Caco-2 (cell line): ENCODE data around the gene NOTUM. TPM values are rescaled to one million over a fixed set of nuclear protein-coding genes. Genes with fewer than 3 reads are reported as not detected.

ENCODE experiments used
- BruUV-seq: library from RNA; stranded (reverse); fragments of 400-500 nt; replicated peaks from 2 replicates; lab custom pipeline; 2021; lab: Mats Ljungman, UMichigan
- CTCF ChIA-PET: fragments of 300-600 bp; sonication (Branson Sonifier 250); formaldehyde crosslinking; loops from one replicate; lab custom pipeline; 2022; ENCODE audit warnings: antibody characterized with exemption; lab: Charles Lee
- POLR2A ChIA-PET: fragments of 300-600 bp; sonication (Branson Sonifier 250); formaldehyde crosslinking; loops from one replicate; lab custom pipeline; 2022; ENCODE audit warnings: antibody characterized with exemption; lab: Charles Lee
- DNase-seq, 2 experiments: peaks; one replicate each; pipeline versions ENCODE4 v3.0.0 to v3.0.0-alpha.2; 2020 to 2022
- H3K27me3 ChIP-seq: replicated peaks from 2 replicates; pipeline ENCODE4 v1.6.0; 2011; ENCODE audit warnings: low read length; ENCODE audit not compliant: control insufficient read depth, insufficient read depth
- H3K36me3 ChIP-seq: 2 replicates; pipeline ENCODE4 v1.5.1; 2011; ENCODE audit warnings: low read length; ENCODE audit not compliant: control insufficient read depth, insufficient read depth
- H3K4me1 ChIP-seq: fragments of 250-450 bp; sonication (Bioruptor Pico); 2 replicates; pipeline ENCODE4 v1.5.1; 2020; ENCODE audit warnings: mild to moderate bottlenecking
- H3K4me3 ChIP-seq: 2 replicates; pipeline ENCODE4 v1.5.1; 2011; ENCODE audit warnings: low read depth, mild to moderate bottlenecking, control low read depth, low read length
- H3K9me3 ChIP-seq: fragments of 250-450 bp; sonication (Bioruptor Pico); 2 replicates; pipeline ENCODE4 v1.5.1; 2020; ENCODE audit warnings: mild to moderate bottlenecking, moderate library complexity
- H3K27ac Mint-ChIP-seq: one replicate; pipeline ENCODE4 v1.8.0; 2022; ENCODE audit warnings: mixed read lengths; ENCODE audit not compliant: unreplicated experiment
- H3K27me3 Mint-ChIP-seq: one replicate; pipeline ENCODE4 v1.8.0; 2022; ENCODE audit warnings: mixed read lengths; ENCODE audit not compliant: insufficient read depth, unreplicated experiment
- H3K36me3 Mint-ChIP-seq: one replicate; pipeline ENCODE4 v1.8.0; 2022; ENCODE audit warnings: mild to moderate bottlenecking, mixed read lengths; ENCODE audit not compliant: insufficient read depth, unreplicated experiment
- H3K4me1 Mint-ChIP-seq: one replicate; pipeline ENCODE4 v1.8.0; 2022; ENCODE audit warnings: low read depth, mixed read lengths; ENCODE audit not compliant: unreplicated experiment
- H3K4me3 Mint-ChIP-seq: one replicate; pipeline ENCODE4 v1.8.0; 2022; ENCODE audit warnings: mild to moderate bottlenecking, moderate library complexity, mixed read lengths; ENCODE audit not compliant: unreplicated experiment
- H3K9me3 Mint-ChIP-seq: one replicate; pipeline ENCODE4 v1.8.0; 2022; ENCODE audit warnings: mixed read lengths; ENCODE audit not compliant: unreplicated experiment
- intact Hi-C: fragments of 100-400 bp; cut with micrococcal nuclease; formaldehyde crosslinking; loops from one replicate; pipeline ENCODE4 v1.10.0; 2022; ENCODE audit not compliant: unreplicated experiment
- total RNA-seq: library from RNA; stranded (reverse); gene quantifications from 2 replicates; pipeline ENCODE4 v1.2.3, GENCODE V29; 2022
- TF ChIP-seq, protein P1 (sequence below), 2 experiments: fragments of 200-600 bp in 1 of 2; IDR thresholded peaks; 1 replicate in 1 of 2; 2 replicates in 1 of 2; pipeline versions ENCODE4 v1.5.1 to v1.8.0; 2011 to 2022; ENCODE audit warnings: antibody characterized with exemption in 1 of 2, control low read depth in 1 of 2, inconsistent platforms in 1 of 2, low read depth in 1 of 2, low read length in 1 of 2, mild to moderate bottlenecking in 1 of 2, moderate library complexity in 1 of 2; ENCODE audit not compliant: insufficient read depth in 1 of 2, severe bottlenecking in 1 of 2, unreplicated experiment in 1 of 2

NOTUM gene
- total RNA-seq, 1 experiment from 2014 or later = 11.1 TPM

DNA sequence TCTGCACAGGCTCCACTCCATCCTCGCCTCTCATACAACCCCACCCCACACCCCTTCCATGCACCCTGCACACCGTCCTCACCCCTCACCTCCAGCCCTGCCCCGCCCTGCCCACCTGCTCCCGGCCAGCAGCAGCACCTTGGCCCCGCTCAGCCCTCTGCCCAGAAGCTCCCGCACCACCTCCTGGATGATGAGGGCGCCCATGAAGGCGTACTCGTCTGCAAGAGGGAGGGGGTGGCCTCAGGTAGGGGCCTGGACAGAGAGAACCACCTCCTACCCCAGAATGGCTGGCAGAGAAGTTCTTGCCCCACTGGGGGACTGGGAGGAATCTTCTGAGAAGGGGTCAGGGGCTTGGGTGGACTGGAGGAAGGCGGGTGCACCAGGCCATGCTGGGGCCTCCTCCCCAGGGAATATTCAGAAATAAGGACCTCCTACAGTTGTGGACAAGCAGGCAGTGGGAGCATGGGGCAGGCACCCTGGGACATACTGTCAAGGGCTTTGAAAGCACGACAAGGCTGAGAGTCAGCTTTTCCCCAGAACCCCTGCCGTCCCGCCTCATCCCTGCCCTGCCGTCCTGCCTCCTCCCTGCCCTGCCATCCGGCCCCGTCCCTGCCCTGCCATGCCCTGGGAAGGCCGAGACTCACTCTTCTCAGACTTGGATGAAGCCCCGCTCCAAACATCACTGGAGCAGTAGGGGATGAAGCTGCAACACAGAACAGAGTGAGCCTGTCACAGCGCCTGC is 3.1 kb downstream of the NOTUM start:
- Histone ChIP-seq H3K36me3 (no peaks in the 10 kb centered on the region), H3K4me1 (peaks cover 37% of the 10 kb centered on the region), H3K4me3 (no peak overlapping the region), H3K9me3 (no peaks in the 10 kb centered on the region), H3K27me3 (0 out of 2 replicates have a peak, but pooled peaks cover 1% of the 10 kb centered on the region)
- BruUV-seq = no TSS peak
- H3K9me3 Mint-ChIP-seq = no peaks in the 10 kb centered on the region
- CTCF ChIA-PET = no interaction called here
- peak overlapping the region; percentile 70 for H3K4me3 Mint-ChIP-seq
- intact Hi-C loops = no loop called here
- H3K4me1 Mint-ChIP-seq = peaks cover 6% of the 10 kb centered on the region
- POLR2A ChIA-PET = no interaction called here
- no peaks in the 10 kb centered on the region for H3K27me3 Mint-ChIP-seq
- H3K27ac Mint-ChIP-seq = no peak overlapping the region
- no peak for DNase-seq
- H3K36me3 Mint-ChIP-seq = peaks cover 14% of the 10 kb centered on the region
- TF ChIP-seq, protein P1, sequence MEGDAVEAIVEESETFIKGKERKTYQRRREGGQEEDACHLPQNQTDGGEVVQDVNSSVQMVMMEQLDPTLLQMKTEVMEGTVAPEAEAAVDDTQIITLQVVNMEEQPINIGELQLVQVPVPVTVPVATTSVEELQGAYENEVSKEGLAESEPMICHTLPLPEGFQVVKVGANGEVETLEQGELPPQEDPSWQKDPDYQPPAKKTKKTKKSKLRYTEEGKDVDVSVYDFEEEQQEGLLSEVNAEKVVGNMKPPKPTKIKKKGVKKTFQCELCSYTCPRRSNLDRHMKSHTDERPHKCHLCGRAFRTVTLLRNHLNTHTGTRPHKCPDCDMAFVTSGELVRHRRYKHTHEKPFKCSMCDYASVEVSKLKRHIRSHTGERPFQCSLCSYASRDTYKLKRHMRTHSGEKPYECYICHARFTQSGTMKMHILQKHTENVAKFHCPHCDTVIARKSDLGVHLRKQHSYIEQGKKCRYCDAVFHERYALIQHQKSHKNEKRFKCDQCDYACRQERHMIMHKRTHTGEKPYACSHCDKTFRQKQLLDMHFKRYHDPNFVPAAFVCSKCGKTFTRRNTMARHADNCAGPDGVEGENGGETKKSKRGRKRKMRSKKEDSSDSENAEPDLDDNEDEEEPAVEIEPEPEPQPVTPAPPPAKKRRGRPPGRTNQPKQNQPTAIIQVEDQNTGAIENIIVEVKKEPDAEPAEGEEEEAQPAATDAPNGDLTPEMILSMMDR (IDR thresholded peaks at IDR 0.05; ENCODE audit: insufficient read depth in 1 of 2, low read depth in 1 of 2, low read length in 1 of 2, severe bottlenecking in 1 of 2, unreplicated experiment in 1 of 2) = no peak

DNA sequence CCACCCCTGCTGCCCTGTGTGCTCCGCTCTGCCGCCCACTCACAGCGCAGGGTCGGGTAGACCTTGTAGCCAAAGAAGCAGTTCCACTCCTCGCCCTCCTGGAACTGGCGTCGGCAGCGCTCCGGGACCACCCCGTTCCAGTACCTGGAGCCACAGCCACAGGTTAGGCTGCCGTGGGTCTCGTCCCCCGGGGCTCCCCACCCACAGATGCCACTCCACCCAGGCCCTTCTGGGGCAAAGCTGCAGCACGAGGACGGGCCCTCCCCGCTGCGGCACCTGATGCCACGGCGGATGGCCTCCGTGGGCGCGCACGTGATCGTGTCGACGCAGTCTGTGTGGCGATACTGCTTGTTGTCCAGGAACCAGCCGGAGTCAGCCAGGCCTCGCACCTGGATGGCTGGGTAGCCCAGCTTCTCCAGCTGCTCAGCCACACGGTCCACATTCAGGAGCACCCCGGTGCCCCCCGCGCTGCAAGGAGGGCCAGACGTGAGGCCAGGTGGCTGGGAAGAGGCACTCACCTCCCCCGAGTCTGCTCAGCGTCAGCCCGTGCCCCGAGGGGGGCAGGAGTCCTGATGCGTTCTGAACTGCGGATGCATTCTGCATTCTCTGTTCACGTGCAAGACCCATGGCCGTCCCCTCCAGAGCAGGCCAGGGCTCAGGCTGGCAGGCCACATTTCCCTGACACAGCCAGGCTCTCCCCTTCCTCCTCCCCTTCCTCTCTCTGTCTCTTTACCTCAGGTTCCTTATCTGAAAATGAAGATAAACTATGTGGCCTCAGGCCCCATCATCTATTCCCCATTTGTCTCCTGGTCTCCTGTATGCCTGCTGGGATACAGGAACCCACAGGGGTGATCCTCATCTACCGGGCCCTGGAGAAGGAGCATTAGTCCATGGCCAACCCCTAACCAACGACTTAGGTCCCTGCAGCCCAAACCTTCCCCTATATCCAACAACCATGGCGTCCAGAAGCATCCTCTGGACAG is 4.1 kb downstream of the NOTUM start:
- no peak for DNase-seq
- CTCF ChIA-PET = interaction anchor here (0.7 kb wide), 1 partner anchor 40 kb away, joined by 3 read pairs; no protein-coding TSS in a partner anchor
- Histone ChIP-seq H3K4me1 (peaks cover 37% of the 10 kb centered on the region), H3K36me3 (no peaks in the 10 kb centered on the region), H3K9me3 (no peaks in the 10 kb centered on the region), H3K4me3 (no peak overlapping the region), H3K27me3 (0 out of 2 replicates have a peak, but pooled peaks cover 1% of the 10 kb centered on the region)
- Mint-ChIP-seq H3K4me3 (no peak overlapping the region), H3K27me3 (no peaks in the 10 kb centered on the region), H3K27ac (no peak overlapping the region), H3K4me1 (peaks cover 6% of the 10 kb centered on the region), H3K36me3 (peaks cover 15% of the 10 kb centered on the region), H3K9me3 (no peaks in the 10 kb centered on the region)
- POLR2A ChIA-PET = no interaction called here
- TF ChIP-seq, protein P1 (IDR thresholded peaks at IDR 0.05; ENCODE audit: insufficient read depth in 1 of 2, low read depth in 1 of 2, low read length in 1 of 2, severe bottlenecking in 1 of 2, unreplicated experiment in 1 of 2) = no peak
- BruUV-seq = no TSS peak
- intact Hi-C loops = no loop called here
